GM18511 (cell line): ENCODE data around the gene NKD1.

Experiments
- ATAC-seq: cut with Tn5 transposase; IDR thresholded peaks from one replicate; pipeline ENCODE4 v1.9.1; 2021; ENCODE audit warnings: mild to moderate bottlenecking, moderate library complexity; ENCODE audit not compliant: unreplicated experiment

Gene NKD1

GRCh38 chr16:50668368-50669008 lies 120.3 kb downstream of the NKD1 start:
- ATAC-seq, result no peak

GRCh38 chr16:50669741-50670140 lies 121.5 kb downstream of the NKD1 start:
- ATAC-seq, result no peak

GRCh38 chr16:50670476-50670875 lies 122.3 kb downstream of the NKD1 start:
- ATAC-seq, result no peak

GRCh38 chr16:50671644-50672260 lies 123.6 kb downstream of the NKD1 start:
- no peak for ATAC-seq

GRCh38 chr16:50673496-50674275 lies 125.5 kb downstream of the NKD1 start:
- no peak for ATAC-seq

- no peak for ATAC-seq
Observed at GRCh38 chr16:50674831-50675230, 126.6 kb downstream of the NKD1 start.

- no peak for ATAC-seq
Observed at GRCh38 chr16:50675686-50676610, 127.8 kb downstream of the NKD1 start.

- no peak for ATAC-seq
Observed at GRCh38 chr16:50676684-50677225, 128.6 kb downstream of the NKD1 start.

GRCh38 chr16:50677351-50677750 lies 129.2 kb downstream of the NKD1 start:
- ATAC-seq, result no peak

- ATAC-seq, result no peak
Observed at GRCh38 chr16:50678531-50678930, 130.3 kb downstream of the NKD1 start.

GRCh38 chr16:50679266-50679665 lies 131.1 kb downstream of the NKD1 start:
- ATAC-seq, result no peak

GRCh38 chr16:50679676-50680555 lies 131.7 kb downstream of the NKD1 start:
- ATAC-seq, result no peak

GRCh38 chr16:50680556-50680893 lies 132.3 kb downstream of the NKD1 start:
- ATAC-seq, result no peak

GRCh38 chr16:50681021-50681885 lies 133.1 kb downstream of the NKD1 start, which contains the start of gene SNX20:
Gene SNX20, minus strand, starts transcription at chr16:50681312. Its CDS starts 3,786 bp downstream, at chr16:50677526.
- ATAC-seq, result peak; percentile 75

- ATAC-seq, result peak; percentile 60
Observed at GRCh38 chr16:50683689-50684374, 135.6 kb downstream of the NKD1 start.

GRCh38 chr16:50684823-50685461 lies 136.7 kb downstream of the NKD1 start:
- ATAC-seq, result no peak

- no peak for ATAC-seq
Observed at GRCh38 chr16:50685462-50686063, 137.4 kb downstream of the NKD1 start.
